ENCODE measurements around the gene PTGDR.

Gene PTGDR

DNA sequence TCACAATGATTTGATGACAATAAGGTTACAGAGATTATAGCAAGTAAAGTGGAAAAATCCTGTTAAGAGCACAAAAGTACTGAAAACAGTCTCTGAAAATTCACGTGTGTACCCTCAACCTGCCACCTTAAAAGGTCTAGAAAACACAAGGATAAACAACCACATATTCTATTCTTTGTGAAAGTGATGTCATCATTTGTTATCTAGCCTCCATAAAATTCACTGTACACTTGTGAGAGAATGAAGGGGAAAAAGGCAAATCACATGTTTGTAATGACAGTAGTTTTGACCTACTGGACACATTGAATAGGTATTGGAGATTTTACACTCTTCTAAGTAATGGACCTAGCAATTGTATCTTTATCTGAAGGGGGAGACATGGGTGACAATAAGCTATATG, 4.0 kb downstream of the PTGDR start:
- ATAC-seq (ENCODE audit: insufficient read depth, low read depth) (no peak), DNase-seq (no peak)
- TF ChIP-seq, protein P1, sequence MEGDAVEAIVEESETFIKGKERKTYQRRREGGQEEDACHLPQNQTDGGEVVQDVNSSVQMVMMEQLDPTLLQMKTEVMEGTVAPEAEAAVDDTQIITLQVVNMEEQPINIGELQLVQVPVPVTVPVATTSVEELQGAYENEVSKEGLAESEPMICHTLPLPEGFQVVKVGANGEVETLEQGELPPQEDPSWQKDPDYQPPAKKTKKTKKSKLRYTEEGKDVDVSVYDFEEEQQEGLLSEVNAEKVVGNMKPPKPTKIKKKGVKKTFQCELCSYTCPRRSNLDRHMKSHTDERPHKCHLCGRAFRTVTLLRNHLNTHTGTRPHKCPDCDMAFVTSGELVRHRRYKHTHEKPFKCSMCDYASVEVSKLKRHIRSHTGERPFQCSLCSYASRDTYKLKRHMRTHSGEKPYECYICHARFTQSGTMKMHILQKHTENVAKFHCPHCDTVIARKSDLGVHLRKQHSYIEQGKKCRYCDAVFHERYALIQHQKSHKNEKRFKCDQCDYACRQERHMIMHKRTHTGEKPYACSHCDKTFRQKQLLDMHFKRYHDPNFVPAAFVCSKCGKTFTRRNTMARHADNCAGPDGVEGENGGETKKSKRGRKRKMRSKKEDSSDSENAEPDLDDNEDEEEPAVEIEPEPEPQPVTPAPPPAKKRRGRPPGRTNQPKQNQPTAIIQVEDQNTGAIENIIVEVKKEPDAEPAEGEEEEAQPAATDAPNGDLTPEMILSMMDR (IDR thresholded peaks at IDR 0.05; ENCODE audit: borderline replicate concordance, extremely low read depth, low read length, poor library complexity, severe bottlenecking) = no peak
- no peak for TF ChIP-seq EZH2 (IDR thresholded peaks at IDR 0.05; ENCODE audit: borderline replicate concordance, low read depth, low read length, severe bottlenecking)
- no peak overlapping the region for H3K4me3 ChIP-seq (ENCODE audit: low read depth in 1 of 2, low read length in 2 of 2)
- H3K79me2 ChIP-seq (ENCODE audit: insufficient read depth, low read length) = no peaks in the 10 kb centered on the region
- no peaks in the 10 kb centered on the region for H3K36me3 ChIP-seq (ENCODE audit: insufficient read depth, low read length)
- peaks cover 2% of the 10 kb centered on the region for H3K9me3 ChIP-seq (ENCODE audit: insufficient read depth, low read length, severe bottlenecking)
- no peak overlapping the region for H3K9ac ChIP-seq (ENCODE audit: low read depth, low read length)
- H4K20me1 ChIP-seq (ENCODE audit: insufficient read depth, low read length) = no peaks in the 10 kb centered on the region
- H3K27ac ChIP-seq (ENCODE audit: low read length) = no peak overlapping the region
- no peak overlapping the region for H3K4me2 ChIP-seq (ENCODE audit: insufficient read depth, low read length)
- H3K4me1 ChIP-seq (ENCODE audit: insufficient read depth, low read length) = peaks cover 5% of the 10 kb centered on the region; the same call in 1 of the 2 replicates
- no peaks in the 10 kb centered on the region for H3K27me3 ChIP-seq (ENCODE audit: insufficient read depth, low read length, poor library complexity)
- H2AFZ ChIP-seq (ENCODE audit: low read depth, low read length) = no peak overlapping the region

- Histone ChIP-seq H3K4me3 (ENCODE audit: low read depth in 1 of 2, low read length in 2 of 2) (no peak overlapping the region), H3K4me2 (ENCODE audit: insufficient read depth, low read length) (no peak overlapping the region), H3K9ac (ENCODE audit: low read depth, low read length) (no peak overlapping the region), H2AFZ (ENCODE audit: low read depth, low read length) (no peak overlapping the region), H3K27me3 (ENCODE audit: insufficient read depth, low read length, poor library complexity) (no peaks in the 10 kb centered on the region), H3K27ac (ENCODE audit: low read length) (no peak overlapping the region), H3K36me3 (ENCODE audit: insufficient read depth, low read length) (no peaks in the 10 kb centered on the region), H3K9me3 (ENCODE audit: insufficient read depth, low read length, severe bottlenecking) (peaks cover 2% of the 10 kb centered on the region), H3K4me1 (ENCODE audit: insufficient read depth, low read length) (no peaks in the 10 kb centered on the region), H3K79me2 (ENCODE audit: insufficient read depth, low read length) (no peaks in the 10 kb centered on the region), H4K20me1 (ENCODE audit: insufficient read depth, low read length) (no peaks in the 10 kb centered on the region)
- DNase-seq (peak; percentile 28), ATAC-seq (ENCODE audit: insufficient read depth, low read depth) (peak; percentile 45; the same call in 1 of the 3 replicates)
- TF ChIP-seq EZH2 (IDR thresholded peaks at IDR 0.05; ENCODE audit: borderline replicate concordance, low read depth, low read length, severe bottlenecking) = no peak
- TF ChIP-seq, protein P1 (IDR thresholded peaks at IDR 0.05; ENCODE audit: borderline replicate concordance, extremely low read depth, low read length, poor library complexity, severe bottlenecking) = peak; percentile 55
Observed at GRCh38 chr14:52272375-52272774, 4.9 kb downstream of the PTGDR start.

- Histone ChIP-seq H3K4me3 (ENCODE audit: low read depth in 1 of 2, low read length in 2 of 2) (no peak overlapping the region), H3K27me3 (ENCODE audit: insufficient read depth, low read length, poor library complexity) (no peaks in the 10 kb centered on the region), H2AFZ (ENCODE audit: low read depth, low read length) (no peak overlapping the region), H3K36me3 (ENCODE audit: insufficient read depth, low read length) (no peaks in the 10 kb centered on the region), H3K9ac (ENCODE audit: low read depth, low read length) (no peak overlapping the region), H4K20me1 (ENCODE audit: insufficient read depth, low read length) (no peaks in the 10 kb centered on the region), H3K4me2 (ENCODE audit: insufficient read depth, low read length) (no peak overlapping the region), H3K79me2 (ENCODE audit: insufficient read depth, low read length) (no peaks in the 10 kb centered on the region), H3K9me3 (ENCODE audit: insufficient read depth, low read length, severe bottlenecking) (no peaks in the 10 kb centered on the region), H3K27ac (ENCODE audit: low read length) (no peak overlapping the region), H3K4me1 (ENCODE audit: insufficient read depth, low read length) (peaks cover 4% of the 10 kb centered on the region; the same call in 1 of the 2 replicates)
- DNase-seq (no peak), ATAC-seq (ENCODE audit: insufficient read depth, low read depth) (no peak)
- TF ChIP-seq, protein P1 (IDR thresholded peaks at IDR 0.05; ENCODE audit: borderline replicate concordance, extremely low read depth, low read length, poor library complexity, severe bottlenecking) = no peak
- TF ChIP-seq EZH2 (IDR thresholded peaks at IDR 0.05; ENCODE audit: borderline replicate concordance, low read depth, low read length, severe bottlenecking) = no peak
Observed at GRCh38 chr14:52275372-52275771, 7.9 kb downstream of the PTGDR start.

GRCh38 chr14:52277552-52277951, 10.1 kb downstream of the PTGDR start:
- Histone ChIP-seq H3K27me3 (ENCODE audit: insufficient read depth, low read length, poor library complexity) (no peaks in the 10 kb centered on the region), H3K4me1 (ENCODE audit: insufficient read depth, low read length) (peaks cover 4% of the 10 kb centered on the region; the same call in 1 of the 2 replicates), H3K4me2 (ENCODE audit: insufficient read depth, low read length) (no peak overlapping the region), H3K9me3 (ENCODE audit: insufficient read depth, low read length, severe bottlenecking) (no peaks in the 10 kb centered on the region), H3K79me2 (ENCODE audit: insufficient read depth, low read length) (no peaks in the 10 kb centered on the region), H3K36me3 (ENCODE audit: insufficient read depth, low read length) (no peaks in the 10 kb centered on the region), H3K27ac (ENCODE audit: low read length) (no peak overlapping the region), H3K4me3 (ENCODE audit: low read depth in 1 of 2, low read length in 2 of 2) (no peak overlapping the region), H4K20me1 (ENCODE audit: insufficient read depth, low read length) (no peaks in the 10 kb centered on the region), H2AFZ (ENCODE audit: low read depth, low read length) (no peak overlapping the region), H3K9ac (ENCODE audit: low read depth, low read length) (no peak overlapping the region)
- no peak for ATAC-seq (ENCODE audit: insufficient read depth, low read depth)
- no peak for DNase-seq
- no peak for TF ChIP-seq EZH2 (IDR thresholded peaks at IDR 0.05; ENCODE audit: borderline replicate concordance, low read depth, low read length, severe bottlenecking)
- TF ChIP-seq, protein P1 (IDR thresholded peaks at IDR 0.05; ENCODE audit: borderline replicate concordance, extremely low read depth, low read length, poor library complexity, severe bottlenecking) = no peak
